CD4-positive, alpha-beta T cell treated with Interleukin-12 subunit alpha and Interleukin-12 subunit beta, for 1 hour (primary cell): Measurements from ENCODE around the gene CLEC4G.

ENCODE experiments used
- DNase-seq: peaks from one replicate; pipeline ENCODE4 v3.0.0-alpha.2; 2020

CLEC4G gene

DNA sequence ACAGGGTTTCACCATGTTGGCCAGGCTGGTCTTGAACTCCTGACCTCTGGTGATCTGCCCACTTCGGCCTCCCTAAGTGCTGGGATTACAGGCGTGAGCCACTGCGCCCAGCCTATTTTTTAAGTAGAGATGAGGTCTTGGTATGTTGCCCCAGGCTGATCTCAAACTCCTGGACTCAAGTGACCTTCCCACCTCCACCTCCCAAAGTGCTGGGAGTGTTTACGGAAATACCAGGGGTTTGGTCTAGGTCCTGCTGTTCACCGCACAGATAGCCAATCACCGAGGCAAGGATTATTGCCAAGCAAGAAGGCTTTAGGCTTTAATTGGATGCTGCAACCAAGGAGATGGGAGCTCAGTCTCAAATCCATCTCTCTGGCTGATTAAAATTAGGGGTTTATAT, 11.6 kb downstream of the CLEC4G start:
- no peak for DNase-seq

DNA sequence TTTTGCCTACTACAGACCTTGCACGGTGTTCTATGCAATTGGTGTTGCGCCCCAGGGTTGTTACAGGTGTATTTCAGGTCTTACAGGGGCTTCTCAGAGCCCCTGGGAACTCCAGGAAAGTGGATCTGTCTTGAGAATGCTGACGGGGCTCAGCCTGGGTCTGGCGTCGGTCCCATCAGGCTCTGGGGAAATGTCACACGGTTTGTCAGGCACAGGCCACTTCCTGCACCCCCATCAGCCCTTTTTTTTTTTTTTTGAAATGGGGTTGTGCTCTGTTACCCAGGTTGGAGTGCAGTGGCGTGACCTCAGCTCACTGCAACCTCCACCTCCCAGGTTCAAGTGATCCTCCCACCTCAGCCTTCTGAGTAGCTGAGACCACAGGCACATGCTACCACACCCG, 13.2 kb downstream of the CLEC4G start:
- no peak for DNase-seq

DNA sequence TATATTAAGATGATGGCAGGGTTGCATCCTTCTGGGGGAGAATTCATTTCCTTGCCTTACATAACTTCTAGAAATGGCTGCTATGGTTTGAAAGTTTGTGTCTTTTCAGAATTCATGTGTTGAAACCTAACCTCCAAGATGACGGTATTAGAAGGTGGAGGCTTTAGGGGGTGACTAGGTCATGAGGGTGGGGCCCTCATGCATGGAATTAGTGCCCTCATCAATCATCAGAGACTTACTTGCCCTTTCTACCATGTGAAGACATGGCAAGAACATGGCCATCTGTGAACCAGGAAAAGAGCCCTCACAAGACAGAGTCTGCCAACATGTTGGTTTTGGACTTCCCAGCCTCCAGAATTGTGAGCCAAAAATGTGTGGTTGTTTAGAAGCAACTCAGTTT, 15.1 kb downstream of the CLEC4G start:
- no peak for DNase-seq

DNA sequence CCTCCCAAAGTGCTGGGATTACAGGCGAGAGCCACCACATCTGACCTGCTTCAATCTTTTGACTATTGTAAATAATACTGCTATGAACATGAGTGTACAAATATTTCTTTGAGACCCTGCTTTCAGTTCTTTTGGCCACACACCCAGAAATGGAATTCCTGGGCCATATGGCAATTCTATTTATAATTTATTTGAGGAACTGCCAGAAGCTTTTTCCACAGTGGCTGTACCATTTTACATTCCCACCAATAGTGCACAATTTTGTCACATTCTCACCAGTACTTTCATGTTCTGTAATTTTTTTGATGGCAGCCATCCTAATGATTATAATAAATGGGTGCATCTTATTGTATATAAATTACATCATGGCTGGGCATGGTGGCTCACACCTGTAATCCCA, 16.2 kb downstream of the CLEC4G start:
- DNase-seq, result no peak

DNA sequence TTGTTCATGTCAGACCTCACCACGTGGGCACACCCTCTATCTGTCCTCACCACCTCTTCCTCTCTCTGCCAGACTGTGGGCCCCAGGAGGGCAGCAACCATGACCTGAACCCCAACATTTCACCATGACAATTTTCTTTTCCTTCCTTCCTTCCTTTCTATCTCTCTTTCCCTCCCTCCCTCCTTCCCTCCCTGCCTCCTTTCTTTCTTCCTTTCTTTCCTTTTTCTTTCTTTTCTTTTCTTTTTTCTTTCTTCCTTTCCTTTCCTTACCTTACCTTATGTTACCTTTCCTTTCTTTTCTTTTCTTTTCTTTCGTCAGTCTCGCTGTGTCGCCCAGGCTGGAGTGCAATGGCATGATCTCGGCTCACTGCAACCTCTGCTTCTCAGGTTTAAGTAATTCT, 21.3 kb downstream of the CLEC4G start:
- no peak for DNase-seq

DNA sequence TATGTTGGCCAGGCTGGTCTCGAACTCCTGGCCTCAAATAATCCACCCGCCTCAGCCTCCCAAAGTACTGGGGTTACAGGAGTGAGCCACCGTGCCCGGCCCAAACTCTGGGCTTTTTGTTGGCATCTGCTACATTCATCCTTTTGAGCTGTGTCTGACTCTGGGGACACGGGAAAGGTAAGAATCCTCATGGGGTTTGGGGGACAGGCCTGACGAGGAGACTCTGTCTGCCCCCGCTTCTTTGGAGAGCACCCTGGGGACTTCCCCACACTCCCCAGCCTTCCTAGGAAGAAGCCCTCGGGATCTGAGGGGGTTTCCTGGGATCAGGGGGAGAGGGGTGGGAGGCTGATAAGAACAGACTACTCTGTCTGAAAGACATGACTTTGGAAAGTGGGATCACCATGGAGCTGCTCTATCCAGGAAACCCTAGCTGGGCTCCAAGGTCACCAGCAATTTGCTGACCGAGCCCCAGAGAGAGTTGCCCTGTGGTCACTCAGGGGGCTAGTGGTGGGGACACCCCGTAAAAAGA, 21.9 kb downstream of the CLEC4G start:
- no peak for DNase-seq

DNA sequence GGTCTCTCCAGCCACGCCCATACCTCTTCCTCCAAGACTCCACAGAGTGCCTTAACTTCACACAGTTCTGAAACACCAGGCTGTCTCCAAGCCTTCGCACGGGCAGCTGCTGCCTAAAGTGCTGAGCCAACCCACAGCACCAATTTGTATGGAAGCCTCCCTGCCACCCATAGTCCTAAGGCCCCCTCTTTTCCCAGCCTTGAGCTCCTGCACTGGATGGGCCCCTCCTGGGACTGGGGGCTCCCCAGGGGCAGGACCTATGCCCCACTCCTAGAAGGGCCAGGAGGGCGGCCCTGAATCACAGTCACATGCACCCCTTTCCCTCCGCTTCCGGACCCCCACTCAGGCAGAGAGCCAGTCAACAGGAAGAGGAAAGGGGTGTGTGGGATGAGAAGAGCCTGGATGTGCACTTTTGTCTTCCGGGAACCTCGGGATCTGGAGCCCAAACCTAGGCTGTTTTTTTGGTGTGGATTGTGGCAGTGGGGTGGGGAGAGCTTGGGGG, 24.9 kb downstream of the CLEC4G start:
- no peak for DNase-seq

DNA sequence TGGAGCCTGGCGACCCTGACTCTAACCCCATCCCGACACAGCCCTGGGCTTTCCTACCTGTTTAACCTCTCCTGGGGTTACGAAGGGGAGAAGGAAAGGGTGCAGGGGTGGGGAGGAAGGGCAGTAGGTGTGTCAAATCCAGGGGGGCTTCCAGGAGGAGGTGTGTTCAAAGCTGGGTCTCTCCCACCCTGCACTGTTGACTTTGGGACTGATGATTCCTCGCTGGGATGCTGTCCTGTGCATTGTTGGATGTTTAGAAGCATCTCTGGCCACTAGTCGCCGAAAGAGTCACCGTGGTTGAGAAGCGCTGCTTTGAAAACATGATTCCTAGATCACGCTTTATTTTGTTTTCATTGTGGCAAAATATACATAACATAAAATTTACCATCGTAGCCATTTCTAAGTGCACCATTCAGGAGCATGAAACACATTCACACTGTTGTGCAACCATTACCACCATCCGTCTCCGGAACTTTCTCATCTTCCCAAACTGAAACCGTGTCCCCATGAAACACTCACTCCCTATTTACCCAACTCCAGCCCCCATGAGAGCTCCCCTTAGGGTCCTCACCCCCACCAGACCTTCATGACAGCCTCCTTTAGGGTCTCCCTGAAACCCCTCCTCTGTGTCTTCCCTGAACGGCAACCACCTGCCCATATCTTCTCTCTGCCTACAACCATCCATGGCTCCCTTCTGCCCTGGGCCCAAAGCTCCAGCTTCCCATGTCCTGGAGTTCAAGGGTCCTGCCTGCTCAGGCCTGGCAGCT, 25.5 kb downstream of the CLEC4G start:
- no peak for DNase-seq

DNA sequence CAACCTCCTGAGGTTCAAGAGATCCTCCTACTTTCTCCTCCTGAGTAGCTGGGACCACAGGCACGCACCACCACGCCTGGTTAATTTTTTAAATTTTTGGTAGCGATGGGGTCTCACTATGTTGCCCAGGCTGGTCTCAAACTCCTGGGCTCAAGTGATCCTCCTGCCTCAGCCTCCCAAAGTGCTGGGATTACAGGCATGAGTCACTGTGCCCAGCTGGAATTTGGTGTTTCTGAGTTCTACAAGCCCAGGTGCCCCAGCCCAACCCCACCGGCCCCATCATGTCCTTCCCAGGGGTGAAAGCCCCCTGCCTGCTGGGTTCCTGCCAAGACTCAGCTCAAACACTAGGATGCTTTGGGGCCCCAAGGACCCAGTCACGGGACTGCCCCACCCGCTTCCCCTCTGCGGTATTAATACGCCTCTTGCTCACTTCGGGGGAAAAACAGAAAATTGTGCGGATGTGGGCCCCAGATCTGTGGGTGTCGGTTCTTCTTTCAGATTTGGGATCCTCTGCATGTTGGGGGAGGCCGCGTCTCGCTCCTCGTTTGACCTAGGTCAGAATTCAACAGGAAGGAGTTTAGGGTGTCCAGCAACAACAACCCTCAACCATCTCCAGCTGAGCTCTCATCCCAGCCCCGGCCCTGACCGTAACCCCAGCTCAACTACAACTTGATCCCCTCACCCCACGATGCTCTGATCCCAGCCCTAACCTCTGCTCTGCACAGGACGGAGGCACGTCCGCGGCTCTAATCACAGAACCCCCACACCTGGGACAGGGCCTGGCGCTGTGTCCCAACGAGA, 26.3 kb downstream of the CLEC4G start:
- DNase-seq, result peak; percentile 81

DNA sequence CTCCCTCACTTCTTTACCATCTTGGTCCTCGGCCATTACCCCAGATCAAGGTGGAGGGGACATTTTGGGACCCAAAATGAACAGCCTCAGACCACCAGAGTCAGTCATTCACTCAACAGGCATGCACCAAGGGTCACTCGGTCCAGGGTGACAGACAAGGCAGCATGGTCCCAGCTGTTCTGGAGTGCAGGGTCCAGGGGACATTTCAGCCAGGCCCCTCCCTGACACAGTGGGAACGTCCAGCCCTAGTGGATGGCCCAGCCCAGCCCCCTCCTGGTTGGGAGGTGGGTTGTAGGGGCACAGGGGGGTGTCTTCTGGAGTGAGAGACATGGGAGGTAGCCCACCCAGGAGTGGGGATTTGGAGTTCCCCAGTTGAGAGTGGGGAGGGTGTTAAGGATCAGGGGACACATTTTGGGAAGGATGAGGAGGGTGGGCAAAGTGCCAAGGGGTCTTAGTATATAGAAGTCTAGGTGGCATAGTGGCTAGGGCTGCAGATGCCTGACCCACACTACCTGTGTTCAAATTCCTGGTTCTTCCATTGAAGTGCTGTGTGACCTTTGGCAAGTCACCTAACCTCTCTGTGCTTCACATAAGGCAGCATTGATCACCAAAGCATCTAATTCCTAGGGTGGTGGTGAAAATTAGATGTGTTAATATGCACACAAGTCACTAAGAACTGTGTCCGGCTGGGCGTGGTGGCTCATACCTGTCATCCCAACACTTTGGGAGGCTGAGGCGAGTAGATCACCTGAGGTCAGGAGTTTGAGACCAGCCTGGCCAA, 27.4 kb downstream of the CLEC4G start:
- no peak for DNase-seq

DNA sequence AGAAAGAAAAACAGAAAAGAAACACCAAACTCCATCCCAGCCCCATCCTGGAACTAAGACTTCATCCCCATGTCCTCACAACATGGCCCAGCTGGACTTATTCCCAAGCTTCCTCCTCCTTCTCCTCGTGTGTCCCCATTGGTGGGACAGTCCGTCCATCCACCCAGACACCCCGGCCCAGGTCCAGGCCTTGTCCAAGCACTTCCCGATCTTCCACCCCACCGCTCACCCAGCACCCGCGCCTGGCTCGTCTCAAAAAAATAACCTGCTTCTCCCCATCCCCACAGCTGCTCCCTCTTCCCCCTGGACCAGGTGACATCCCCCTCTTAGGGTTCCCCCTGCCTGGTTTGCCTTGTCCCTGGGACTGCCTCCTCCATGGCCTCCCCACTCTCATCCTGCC, 28.6 kb downstream of the CLEC4G start:
- no peak for DNase-seq

DNA sequence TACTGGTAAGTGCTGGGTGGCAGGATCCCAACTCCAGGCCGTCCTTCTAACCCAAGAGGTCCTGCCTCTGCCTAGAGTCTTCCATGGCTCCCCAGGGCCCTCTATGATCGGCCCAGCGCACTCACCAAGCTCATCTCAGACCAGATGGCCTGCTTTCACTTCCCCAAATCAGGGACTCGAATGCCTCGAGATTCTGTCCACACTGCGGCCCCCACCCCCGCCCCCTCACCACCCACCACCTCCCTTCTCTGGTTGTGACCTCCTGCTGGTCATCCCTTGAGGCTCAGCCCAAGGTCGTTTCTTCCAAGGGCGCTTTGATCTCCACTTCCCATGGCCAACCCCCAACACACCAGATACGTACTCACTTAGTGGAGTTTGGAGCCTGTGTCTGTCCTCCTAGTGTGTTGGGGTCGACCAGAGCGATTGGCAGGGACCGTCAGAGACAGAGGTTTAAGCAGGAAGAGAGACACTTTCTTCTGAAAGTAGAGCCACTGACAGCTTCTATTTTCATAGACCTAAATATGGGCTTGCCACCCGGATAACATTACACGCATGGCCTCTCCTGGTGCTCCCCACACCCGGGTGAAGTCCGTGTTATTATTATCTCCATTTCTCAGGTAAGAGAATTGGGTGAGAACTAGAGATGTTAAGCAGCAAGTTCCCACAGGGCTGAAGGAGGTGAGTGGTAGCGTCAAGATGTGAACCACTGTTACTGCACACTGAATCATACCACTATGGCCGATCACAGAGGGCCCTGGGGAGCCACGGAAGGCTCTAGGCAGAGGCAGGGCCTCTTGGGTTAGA, 30.1 kb downstream of the CLEC4G start, which contains the start of gene FCER2:
FCER2 (minus strand) TSS at position 478 of the 804 bp plus-strand sequence. CDS start 2,371 bp downstream, outside the sequence.
- no peak for DNase-seq

DNA sequence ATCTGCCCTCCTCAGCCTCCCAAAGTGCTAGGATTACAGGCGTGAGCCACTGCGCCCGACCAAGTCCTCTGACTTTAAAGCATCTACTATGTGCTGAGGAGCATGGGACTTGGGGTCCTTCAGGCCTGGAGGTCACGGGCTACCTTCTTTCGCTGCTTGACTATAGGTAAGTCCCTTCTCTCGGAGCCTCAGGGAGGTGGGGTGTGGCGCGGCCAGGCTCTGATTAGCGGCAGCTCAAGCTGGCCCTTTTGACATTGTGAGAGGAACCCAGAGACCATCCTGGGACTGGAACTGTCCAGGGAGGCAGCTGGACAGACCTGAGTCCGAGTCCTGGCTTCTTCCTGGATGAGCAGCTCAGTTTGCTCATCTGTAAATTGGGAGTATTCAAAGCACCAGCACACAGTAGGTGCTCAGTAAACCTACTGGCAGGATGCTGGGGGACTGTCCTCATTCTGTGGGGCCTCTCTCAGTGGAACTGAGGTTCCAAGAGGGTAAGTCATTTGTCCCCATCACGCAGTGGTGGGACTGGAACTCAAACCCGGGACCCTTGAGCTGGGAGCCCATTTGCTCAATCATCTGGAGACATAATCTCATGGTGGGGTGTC, 30.8 kb downstream of the CLEC4G start:
- no peak for DNase-seq

DNA sequence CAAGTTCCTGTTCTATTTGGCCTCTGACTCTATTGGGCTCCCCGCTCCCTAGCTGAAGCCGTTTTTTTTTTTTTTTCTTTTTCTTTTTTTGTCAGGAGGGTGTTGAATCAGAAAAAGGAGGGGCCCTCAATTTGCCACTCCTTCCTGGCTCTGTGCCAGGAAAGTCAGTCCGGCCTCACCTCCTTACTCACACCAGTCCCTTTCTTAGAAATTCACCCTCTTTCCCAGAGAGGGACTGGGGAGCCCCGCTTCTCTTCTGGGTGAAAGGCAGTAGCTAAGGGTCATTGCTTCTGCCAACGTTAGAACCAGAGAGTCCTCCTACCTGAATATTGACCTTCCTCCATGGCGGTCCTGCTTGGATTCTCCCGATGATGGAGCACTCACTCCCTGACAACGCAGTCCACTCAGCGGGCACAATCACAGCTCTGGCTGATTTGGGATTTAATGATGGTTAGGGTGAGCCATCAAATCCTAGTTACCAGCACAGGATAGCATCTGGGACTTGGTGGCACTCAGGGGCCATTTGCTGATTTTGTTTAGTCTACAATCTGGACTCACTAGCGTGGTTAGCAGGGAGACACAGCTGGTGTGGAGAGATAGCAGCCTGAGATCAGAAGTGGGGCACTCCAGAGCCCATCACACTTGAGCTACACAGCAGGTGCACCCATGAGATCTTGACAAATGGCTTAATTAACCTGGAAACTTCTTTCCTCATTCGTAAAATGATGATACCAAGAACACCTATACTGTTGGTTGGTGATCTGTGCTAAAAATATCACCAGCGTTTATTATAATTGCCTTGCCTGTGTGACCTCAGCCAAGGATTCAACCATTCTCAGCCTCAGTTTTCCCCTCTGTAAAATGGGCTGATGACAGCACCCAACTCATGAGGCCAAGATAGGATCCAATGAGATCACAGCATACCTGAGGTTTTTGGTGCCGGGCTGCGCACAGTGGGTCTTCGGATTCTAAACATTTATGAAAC, 32.2 kb downstream of the CLEC4G start:
- no peak for DNase-seq

DNA sequence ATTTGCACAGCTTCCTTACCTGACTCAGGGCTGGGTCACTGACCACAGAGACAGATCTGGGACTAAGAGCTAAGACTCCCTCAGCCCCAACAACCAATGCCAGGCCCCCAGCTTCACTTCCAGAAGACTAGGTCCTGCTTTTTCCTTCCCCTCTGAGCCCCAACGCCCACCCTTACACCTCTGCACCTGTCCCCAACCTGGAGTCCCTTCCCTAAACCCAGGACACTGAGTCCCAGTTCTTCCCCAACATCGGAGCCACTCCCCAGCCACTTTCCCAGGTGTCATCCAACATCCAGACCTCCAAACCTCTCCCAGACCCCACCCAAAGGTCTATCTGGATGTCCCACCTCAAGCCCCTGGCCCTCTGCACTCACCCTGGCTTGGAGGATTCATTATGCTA, 32.9 kb downstream of the CLEC4G start:
- no peak for DNase-seq

DNA sequence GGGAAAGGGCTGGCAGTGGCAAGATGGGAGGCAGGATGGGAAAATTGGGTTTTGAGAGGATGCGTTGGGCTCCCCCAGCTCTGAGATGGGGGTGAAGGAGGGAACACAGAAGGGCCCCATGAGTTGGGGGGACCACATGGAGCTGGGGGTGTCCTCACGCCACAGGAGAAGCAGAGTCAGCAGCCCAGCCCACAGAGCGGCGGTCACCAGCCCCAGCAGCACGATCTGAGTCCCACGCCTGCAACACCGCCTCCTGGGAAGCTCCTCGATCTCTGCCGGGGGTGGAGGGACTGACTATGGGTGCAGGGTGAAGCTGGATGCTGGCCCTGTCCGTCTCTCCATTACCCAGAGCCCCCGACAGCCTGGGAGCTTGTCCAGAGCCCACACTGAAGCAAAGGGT, 33.3 kb downstream of the CLEC4G start:
- DNase-seq, result no peak

DNA sequence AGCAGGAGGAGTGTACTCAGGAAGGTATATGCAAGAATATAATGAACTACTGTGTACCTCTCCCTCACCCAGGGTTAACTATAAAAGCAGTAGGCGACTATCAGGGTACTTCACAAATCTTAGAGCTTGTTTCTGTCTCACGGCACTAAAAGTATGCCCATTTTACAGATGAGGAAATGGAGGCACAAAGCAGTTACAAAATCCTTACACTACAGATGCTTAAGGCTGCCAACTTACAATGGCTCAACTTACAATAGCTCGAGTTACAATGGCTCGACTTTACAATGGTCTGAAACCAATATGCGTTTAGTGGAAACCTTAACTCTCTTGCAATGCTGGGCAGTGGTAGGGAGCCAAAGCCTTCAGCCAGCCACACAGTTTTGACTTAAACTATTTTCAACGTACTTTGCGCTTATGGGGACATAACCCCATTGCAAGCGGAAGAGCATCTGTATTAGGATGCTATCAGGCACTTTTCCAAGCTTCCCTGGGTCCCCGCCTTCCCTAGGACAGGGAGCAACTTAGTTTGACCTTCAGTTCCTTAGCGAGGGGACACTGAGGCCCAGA, 34.1 kb downstream of the CLEC4G start:
- DNase-seq, result no peak

DNA sequence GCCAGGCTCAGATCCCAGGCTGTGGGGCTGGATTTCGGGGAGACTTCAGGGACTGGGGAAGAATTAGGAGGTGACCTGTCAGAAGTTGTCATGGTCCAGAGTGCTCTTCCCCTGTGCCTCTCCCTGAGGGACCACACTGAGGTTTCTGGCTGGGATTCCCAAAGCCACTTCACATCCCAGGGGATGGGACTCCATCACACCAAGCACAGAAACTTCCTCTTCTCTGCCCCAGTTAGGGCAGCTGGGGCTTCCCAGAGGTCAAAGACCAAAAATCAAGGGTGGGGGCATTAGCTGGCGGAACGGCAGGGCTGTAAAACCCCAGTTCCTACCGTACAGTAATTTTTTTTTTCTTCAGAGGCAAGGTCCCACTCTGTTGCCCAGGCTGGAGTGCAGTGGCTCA, 37.4 kb downstream of the CLEC4G start:
- DNase-seq, result no peak

DNA sequence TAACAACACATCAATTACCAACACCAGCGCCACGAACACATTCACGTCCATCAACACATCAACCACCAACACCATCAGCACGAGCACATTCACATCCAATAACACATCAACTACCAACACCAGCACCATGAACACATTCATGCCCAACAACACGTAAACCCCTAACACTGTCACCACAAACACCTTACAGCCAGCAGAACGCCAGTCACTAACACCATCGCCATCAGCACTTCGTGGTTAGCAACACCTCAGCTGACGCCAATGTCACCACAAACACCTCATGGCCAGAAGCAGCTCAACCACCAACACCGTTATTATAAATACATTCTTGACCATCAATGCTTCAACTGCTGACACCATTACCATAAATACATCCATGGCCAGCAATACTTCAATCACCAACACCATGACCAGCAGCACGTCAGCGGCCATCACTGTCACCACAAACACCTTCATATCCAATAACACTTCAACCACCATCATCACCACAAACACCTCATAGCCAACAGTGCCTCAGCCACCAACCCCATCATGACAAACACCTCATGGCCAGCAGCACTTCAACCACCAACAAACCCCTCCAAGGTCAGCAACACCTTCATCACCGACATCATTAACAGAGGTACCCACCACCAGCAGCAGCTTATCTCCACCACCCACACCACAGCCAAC, 39.4 kb downstream of the CLEC4G start:
- DNase-seq, result peak; percentile 41

DNA sequence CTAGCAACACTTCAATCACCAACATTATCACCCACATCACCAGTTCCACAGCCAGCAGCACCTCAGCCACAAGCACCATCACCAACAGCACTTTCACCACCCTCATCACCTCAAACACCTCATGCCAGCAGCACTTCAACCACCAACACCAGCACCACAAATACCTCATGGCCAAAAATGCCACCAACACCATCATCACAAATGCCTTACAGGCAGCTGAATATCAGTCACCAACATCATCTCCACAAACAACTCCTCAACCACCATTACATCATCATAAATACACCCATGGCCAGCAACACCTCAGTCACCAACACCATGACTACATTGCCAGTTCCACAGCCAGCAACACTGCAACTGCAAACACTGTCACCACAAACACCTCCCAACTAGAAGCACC, 40.4 kb downstream of the CLEC4G start:
- peak; percentile 44 for DNase-seq
